UCSD-AML1 (cell line): ENCODE results near the gene BTBD7.
A peak's percentile ranks its signal among the peaks of the same experiment; 100 is the strongest.
"Not testable (repeated sequence)": the region's sequence is repeated elsewhere in the genome, so short reads cannot be mapped to it uniquely, and the experiment has no call there.

Experiments
- DNase-seq: peaks from one replicate; lab custom pipeline; 2025; ENCODE audit not compliant: unreplicated experiment; lab: John Stamatoyannopoulos, UW

The BTBD7 gene

GRCh38 chr14:93246534-93246933 is 86.3 kb downstream of the BTBD7 start:
- no peak for DNase-seq

GRCh38 chr14:93245764-93246420 is 86.9 kb downstream of the BTBD7 start:
- no peak for DNase-seq

- no peak for DNase-seq
Observed at GRCh38 chr14:93240678-93241000, 92.2 kb downstream of the BTBD7 start.

- DNase-seq: no peak
Observed at GRCh38 chr14:93239869-93240677, 92.8 kb downstream of the BTBD7 start.

- DNase-seq: no peak
Observed at GRCh38 chr14:93234798-93235197, 98.0 kb downstream of the BTBD7 start.

- DNase-seq: not testable (repeated sequence)
Observed at GRCh38 chr14:93233078-93233477, 99.8 kb downstream of the BTBD7 start.

GRCh38 chr14:93232159-93232558 is 100.7 kb downstream of the BTBD7 start:
- no peak for DNase-seq

- DNase-seq: no peak
Observed at GRCh38 chr14:93231129-93231979, 101.5 kb downstream of the BTBD7 start.

- no peak for DNase-seq
Observed at GRCh38 chr14:93230539-93230938, 102.3 kb downstream of the BTBD7 start.

- no peak for DNase-seq
Observed at GRCh38 chr14:93228550-93228949, 104.3 kb downstream of the BTBD7 start.

GRCh38 chr14:93223565-93223964 is 109.3 kb downstream of the BTBD7 start:
- DNase-seq: no peak

GRCh38 chr14:93220509-93220908 is 112.3 kb downstream of the BTBD7 start:
- DNase-seq: no peak

GRCh38 chr14:93219103-93219726 is 113.6 kb downstream of the BTBD7 start:
- peak; percentile 24 for DNase-seq

GRCh38 chr14:93214598-93214997 is 118.2 kb downstream of the BTBD7 start:
- DNase-seq: no peak

GRCh38 chr14:93212432-93212831 is 120.4 kb downstream of the BTBD7 start:
- DNase-seq: no peak

- DNase-seq: peak; percentile 65
Observed at GRCh38 chr14:93207468-93208308, 125.1 kb downstream of the BTBD7 start.

GRCh38 chr14:93206793-93207467 is 125.9 kb downstream of the BTBD7 start, which contains the start of the genes GON7 and UBR7:
Gene GON7 (minus strand): TSS chr14:93207065. CDS start chr14:93207037, 28 bp downstream.
Gene UBR7 (plus strand): TSS chr14:93207256. CDS start chr14:93207292, 36 bp downstream.
- peak; percentile 97 for DNase-seq

- no peak for DNase-seq
Observed at GRCh38 chr14:93201155-93201704, 131.6 kb downstream of the BTBD7 start.

- no peak for DNase-seq
Observed at GRCh38 chr14:93200553-93200952, 132.3 kb downstream of the BTBD7 start.
